ENCODE data around the gene CHGA.

GRCh38 chr14:92946847-92947545 is 24.0 kb downstream of the CHGA start:
- TF ChIP-seq, protein P1, sequence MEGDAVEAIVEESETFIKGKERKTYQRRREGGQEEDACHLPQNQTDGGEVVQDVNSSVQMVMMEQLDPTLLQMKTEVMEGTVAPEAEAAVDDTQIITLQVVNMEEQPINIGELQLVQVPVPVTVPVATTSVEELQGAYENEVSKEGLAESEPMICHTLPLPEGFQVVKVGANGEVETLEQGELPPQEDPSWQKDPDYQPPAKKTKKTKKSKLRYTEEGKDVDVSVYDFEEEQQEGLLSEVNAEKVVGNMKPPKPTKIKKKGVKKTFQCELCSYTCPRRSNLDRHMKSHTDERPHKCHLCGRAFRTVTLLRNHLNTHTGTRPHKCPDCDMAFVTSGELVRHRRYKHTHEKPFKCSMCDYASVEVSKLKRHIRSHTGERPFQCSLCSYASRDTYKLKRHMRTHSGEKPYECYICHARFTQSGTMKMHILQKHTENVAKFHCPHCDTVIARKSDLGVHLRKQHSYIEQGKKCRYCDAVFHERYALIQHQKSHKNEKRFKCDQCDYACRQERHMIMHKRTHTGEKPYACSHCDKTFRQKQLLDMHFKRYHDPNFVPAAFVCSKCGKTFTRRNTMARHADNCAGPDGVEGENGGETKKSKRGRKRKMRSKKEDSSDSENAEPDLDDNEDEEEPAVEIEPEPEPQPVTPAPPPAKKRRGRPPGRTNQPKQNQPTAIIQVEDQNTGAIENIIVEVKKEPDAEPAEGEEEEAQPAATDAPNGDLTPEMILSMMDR (IDR thresholded peaks at IDR 0.05), result no peak
- no peak for TF ChIP-seq POLR2AphosphoS5 (IDR thresholded peaks at IDR 0.05)
